HG03196 (cell line): Measurements from ENCODE around the gene OR6C75.
"Not testable (repeated sequence)": the region's sequence is repeated elsewhere in the genome, so short reads cannot be mapped to it uniquely, and the experiment has no call there.

Experiments used
- ATAC-seq: cut with Tn5 transposase; IDR thresholded peaks from one replicate; pipeline ENCODE4 v1.9.1; 2021; ENCODE audit not compliant: unreplicated experiment

OR6C75 gene

DNA sequence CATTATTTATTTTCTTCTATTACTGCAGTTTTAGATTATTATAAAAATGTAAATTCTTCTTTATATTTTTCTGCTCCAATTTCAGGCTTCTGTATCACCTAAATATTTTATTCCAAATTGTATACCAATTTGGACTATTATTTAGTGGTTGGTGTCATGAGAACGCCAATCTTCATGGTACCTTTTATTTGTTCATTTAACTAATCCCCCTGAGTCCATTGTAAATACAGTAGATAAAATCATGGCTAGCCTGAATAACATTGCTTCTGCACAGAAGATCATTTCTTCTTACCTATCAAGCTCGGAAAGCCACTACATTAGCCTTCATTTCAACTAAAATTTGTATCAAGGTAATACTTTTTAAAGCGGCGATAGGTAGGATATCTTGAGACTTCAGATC is at the start of gene OR6C75:
OR6C75 (plus strand) TSS at position 301 of the 400 bp plus-strand sequence. CDS start 2,136 bp downstream, outside the sequence.
- no peak for ATAC-seq

DNA sequence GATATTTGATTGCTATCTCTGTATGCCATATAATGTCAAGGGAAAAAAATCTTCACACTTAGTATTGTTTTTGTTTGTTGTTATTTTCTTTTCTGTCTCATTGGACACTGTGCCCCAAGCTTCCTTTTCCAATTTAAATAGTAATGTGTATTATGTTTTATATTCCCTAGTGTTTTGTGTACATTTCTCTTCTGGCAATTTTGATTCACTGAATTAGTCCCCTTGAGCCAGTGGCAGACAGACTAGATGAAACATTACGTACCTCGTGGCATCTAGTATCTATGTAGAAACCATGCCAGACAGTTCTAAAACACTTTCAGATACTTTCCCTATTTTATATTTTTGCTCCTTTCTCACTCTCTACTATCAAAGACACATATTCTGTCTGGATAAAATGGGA is 48.7 kb upstream of the OR6C75 start, which contains the start of gene OR6C1:
OR6C1 (plus strand) TSS at position 301 of the 400 bp plus-strand sequence. CDS start 6,257 bp downstream, outside the sequence.
- ATAC-seq, result no peak

DNA sequence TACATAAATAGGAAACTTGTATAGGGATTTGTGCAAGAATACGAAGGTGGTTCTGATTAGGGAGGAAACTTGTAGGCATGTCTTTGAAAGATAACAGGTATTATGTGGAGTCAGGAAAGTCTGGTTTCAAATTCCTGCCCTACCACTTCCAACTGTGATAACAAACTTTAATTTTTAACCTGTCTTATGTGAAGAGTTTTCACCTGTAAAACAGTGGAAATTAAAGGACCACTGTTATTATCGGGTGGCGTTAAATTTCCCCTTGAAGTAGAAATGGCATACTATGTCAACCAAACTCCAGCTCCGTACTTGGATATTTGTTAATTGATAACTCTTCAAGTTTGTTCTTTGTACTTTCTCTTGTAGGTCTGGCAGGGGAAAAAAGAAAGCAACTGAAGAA is 42.6 kb upstream of the OR6C75 start:
- no peak for ATAC-seq

DNA sequence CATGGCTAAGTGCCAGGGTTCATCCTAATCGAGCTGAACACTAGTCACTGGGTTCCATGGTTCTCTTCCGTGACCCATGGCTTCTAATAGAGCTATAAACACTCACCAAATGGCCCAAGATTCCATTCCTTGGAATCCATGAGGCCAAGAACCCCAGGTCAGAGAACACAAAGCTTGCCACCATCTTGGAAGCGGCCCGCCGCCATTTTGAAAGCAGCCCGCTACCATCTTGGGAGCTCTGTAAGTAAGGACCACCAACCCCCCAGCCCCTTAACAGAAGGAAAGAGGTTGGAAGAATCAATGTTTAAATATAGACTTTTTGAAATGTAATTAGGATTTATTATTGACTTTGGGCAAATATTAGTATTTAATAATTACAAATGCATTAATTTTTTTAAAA is 37.0 kb upstream of the OR6C75 start:
- not testable (repeated sequence) for ATAC-seq

DNA sequence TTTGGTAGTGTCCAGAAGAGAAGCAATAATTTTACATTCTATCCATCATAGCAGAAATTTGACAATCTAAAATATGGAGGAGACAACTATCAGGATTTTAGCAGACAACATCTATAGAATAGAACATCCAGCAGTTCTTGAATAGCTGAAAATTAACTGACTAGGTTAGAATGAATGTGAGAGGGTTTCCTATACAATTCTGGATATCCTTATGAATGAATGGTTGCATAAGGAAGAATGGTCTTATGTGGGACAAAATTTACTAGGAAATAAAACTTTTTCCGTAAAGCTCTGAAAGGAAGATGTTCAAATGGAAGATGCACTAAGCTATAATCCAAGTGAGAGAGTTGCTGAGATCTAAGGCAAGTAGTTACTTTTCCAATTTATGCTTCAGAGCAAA is 32.3 kb upstream of the OR6C75 start, which contains the start of gene OR6C3:
OR6C3 (plus strand) TSS at position 301 of the 400 bp plus-strand sequence. CDS start 955 bp downstream, outside the sequence.
- ATAC-seq, result no peak

DNA sequence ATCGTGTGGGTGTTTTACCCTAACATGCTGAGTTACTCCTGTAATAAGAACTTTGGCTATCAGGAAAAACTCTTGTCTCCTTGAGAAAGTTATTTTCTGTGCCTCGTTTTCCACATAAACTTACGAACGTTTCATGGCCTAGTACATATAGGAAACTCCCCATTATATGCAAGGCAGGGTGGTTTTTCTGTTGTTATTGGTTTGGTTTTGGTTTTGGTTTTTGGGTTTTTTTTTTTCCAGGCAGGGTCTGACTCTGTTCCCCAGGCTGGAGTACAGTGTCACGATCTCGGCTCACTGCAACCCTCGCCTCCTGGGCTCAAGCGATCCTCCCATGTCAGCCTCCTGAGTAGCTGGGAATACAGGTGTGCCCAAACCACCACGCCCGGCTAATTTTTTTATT is 26.8 kb upstream of the OR6C75 start:
- ATAC-seq, result no peak

DNA sequence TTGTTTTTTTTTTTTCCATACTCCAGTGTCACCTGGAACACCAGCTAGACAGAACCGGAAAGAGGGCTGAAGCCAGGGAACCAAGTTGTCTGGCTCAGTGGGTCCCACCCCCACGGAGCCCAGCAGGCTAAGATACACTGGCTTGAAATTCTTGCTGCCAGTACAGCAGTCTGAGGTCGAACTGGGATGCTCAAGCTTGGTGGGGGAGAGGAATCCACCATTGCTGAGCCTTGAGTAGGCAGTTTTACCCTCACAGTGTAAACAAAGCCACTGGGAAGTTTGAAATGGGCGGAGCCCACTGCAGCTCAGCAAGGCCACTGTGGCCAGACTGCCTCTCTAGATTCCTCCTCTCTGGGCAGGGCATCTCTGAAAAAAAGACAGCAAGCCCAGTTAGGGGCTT is 7.4 kb upstream of the OR6C75 start:
- ATAC-seq, result not testable (repeated sequence)

DNA sequence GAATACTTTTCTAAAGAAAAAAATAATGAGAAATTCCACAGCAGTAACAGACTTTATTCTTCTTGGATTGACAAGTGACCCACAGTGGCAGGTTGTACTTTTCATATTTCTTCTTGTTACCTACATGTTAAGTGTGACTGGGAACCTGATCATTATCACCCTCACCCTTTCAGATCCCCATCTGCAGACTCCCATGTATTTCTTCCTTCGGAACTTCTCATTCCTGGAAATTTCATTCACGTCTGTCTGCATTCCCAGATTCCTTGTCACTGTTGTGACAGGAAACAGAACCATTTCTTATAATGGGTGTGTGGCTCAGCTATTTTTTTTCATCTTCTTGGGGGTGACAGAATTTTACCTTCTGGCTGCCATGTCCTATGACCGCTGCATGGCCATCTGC is 2.3 kb downstream of the OR6C75 start:
- no peak for ATAC-seq

DNA sequence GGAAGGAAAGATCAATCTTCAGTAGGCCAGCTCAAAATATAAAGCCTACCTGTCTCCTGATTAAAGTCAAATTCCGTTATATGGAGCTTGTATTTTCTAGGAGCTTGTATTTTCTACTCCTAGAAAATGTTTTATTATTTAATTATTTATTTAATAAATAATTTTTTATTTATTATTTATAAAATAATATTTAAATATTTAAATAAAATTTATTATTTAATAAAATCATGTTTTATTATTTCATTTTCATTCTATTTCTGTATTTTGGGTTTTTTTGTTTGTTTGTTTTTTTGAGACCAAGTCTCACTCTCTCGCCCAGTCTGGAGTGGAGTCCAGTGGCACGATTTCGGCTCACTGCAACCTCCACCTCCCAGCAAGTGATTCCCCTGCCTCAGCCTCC is 9.7 kb downstream of the OR6C75 start:
- ATAC-seq, result no peak

DNA sequence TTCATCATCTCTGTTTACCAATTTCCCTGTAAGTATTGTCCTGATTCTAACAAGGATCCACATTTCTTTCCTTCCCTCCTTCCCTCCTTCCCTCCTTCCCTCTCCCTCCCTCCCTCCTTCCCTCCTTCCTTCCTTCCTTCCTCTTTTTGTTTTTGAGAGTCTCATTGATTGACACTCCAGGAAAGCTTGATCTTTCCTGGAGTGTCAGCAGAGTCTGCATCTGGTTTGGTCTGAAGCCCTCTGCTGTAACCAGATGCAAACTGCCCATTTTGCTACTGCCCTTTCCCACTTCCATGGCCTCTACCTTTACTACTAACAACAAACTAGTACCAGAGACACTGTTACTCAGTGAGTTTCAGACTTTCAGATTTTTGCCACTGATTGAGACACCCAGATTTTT is 23.1 kb downstream of the OR6C75 start:
- ATAC-seq, result no peak

DNA sequence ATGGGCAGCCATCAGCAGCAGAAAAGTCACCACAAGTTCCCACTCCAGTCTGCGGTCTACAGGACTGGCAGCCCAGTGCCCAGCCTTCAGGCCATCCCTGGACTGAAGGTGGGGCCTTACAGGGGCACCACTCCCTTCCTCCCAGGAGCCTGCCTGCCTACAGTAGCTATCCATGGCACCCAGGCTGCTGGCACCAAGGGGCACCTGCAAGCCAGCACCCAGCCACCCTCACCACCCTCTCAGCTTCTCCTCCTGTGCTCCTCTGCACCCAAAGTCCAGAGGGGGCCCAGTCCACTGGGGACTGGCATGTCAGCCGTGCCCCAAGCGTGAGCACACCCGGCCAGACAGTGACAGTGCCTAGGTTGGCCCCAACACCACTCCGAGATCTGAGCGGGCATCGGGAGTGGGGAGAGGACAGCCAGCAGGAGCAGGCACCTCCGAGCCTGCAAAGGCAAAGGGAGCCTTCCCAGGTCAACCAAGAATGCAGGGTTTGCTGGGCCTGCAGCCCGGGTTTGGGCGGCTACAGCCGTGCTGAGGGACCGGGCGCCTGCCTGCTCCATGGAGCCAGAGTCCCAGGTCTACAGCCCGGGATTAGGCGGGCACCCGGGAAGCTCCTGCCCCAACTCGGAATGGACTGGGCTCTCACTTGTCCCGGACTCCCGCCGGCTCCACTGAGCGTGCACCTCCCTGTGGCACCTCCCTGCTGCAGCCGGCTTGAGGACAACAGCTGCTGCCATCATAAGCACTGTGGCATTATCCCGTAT is 29.4 kb downstream of the OR6C75 start:
- no peak for ATAC-seq

DNA sequence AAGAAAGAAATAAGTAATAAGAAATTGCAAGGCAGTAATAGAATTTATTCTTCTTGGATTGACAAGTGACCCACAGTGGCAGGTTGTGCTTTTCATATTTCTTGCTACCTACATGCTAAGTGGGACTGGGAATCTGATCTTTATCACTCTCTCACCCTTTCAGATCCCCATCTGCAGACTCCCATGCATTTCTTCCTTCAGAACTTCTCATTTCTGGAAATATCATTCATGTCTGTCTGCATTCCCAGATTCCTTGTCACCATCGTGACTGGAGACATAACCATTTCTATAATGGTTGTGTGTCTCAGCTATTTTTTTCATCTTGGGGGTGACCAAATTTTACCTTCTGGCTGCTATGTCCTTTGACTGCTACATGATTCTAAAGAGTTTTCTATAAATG is 33.6 kb downstream of the OR6C75 start:
- no peak for ATAC-seq

DNA sequence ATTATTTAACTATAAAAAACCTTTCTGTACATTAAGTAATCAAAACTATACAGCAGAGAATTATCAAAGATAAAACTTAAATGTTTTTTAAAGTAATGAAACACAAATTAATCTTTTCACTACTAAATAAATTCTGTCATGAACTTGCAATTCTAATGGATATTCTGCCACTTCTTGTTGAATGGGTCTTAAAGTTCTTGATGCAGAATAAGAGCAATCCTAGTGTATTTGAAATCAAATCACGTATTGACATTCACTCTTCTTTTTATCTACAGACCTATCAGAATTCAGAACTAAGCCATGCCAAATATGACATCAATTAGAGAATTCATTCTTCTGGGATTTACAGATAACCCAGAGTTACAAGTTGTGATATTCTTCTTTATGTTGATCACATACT is 37.5 kb downstream of the OR6C75 start, which contains the start of gene OR6C65:
OR6C65 (plus strand) TSS at position 301 of the 400 bp plus-strand sequence; CDS start at position 301, 0 bp downstream.
- ATAC-seq, result no peak

DNA sequence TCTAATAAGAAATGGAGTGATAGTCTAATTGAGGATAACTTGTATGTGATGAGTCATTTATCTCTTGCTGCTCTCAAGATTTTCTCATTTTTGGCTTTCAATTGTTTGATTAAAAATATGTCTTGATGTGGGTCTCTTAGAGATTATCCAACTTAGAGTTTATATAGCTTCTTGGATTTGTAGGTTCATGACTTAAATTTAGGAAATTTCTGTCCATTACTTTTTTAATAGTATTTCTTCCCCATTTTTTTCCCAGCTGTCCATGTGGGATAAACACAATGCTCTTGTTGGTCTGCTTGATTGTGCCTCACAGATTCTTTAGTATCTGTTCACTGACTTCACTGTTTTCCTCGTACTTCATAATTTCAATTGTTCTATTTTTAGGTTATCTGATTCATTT is 45.1 kb downstream of the OR6C75 start:
- ATAC-seq, result no peak

DNA sequence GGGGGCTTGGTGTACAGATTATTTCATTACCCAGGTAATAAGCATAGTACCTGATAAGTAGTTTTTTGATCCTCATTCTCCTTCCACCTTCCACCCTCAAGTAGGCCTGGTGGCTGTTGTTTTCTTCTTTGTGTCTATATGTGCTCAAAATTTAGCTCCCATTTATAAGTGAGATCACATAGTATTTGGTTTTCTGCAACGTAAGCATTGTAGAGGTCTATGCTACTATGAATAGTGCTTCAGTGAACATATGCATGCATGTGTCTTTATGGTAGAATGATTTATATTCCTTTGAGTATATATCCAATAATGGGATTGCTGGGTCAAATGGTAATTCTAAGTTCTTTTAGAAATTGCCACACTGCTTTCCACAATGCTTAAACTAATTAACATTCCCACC is 46.4 kb downstream of the OR6C75 start:
- not testable (repeated sequence) for ATAC-seq

DNA sequence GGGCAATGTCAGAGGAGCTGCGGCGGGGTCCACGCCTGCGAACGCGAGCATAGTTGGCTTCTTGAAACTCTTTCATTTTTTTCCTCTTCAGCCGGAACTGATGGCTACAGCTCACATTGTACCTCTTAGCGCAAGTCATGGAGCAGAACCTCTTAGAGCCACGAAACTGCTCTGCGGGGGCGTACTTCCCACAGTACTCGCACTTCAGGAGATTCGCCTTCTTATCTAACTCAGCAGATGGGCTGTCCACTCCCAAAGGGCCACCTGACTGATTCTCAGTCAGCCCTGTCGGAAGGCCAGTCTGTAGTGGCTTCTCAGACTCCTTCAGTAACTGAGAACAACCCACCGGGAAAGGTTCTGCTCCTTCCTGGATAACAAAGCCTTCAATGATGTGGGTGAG is 49.4 kb downstream of the OR6C75 start:
- ATAC-seq, result not testable (repeated sequence)

DNA sequence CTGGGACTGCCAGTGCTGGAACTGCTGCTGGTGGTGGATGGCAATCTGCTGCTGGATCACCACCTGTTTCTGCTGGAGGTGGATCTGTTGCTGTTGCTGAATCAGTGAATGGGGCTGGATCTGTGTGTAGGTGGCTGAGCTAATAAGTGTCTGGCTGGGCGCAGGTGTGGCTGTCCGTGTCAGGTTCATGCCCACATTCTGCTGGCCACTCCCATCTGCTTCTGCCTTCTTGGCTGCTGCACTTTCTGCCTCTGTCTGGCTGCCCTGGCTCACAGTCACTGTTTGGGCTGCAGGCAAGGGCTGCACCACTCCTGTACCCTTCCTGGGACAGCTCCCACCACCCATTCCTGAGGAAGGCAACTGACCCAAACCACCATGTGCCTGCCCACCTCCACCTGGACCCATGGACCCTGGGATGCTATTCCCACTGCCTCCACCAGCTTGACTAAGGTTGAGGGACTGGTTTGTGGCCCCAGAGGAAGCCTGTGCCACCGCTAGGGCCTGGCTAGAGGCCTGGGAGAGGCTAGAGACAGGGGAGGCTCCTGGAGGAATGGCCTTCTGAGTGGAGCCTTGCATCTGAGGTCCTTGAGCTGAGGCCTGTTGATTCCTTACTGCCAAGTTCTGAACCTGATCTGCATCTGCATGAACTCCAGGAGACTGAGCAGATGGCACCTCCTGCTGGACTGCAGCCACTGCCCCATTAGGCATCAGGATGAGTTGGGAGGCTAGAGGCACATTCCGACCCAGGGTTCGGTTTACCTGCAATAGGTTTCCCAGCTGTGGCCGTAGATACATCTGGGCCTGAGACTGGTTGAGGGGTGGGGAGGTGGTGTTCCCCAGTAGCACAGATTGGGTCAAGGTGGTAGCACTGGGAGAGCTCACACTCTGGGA is 51.0 kb downstream of the OR6C75 start:
- not testable (repeated sequence) for ATAC-seq

DNA sequence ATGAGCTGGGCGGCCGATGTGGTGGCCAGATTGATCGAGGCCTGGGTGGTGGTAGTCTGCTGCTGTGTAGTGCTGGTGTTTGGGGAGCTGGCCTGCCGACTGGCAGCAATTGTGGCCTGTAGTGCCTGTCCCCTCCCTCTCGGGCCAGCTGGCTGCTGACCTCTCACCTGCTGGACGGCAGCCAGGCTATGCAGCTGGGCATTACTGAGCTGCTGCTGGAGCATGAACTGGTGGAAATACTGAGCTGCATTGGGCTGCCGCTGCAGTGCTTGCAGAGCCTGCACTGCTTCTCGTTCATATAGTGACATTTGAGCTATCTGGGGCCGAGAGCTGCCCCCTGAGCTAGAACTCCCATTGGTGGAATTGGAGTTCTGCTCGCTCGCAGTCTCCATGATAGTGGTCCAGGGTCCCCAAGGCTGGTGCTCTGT is 51.6 kb downstream of the OR6C75 start:
- ATAC-seq, result not testable (repeated sequence)

DNA sequence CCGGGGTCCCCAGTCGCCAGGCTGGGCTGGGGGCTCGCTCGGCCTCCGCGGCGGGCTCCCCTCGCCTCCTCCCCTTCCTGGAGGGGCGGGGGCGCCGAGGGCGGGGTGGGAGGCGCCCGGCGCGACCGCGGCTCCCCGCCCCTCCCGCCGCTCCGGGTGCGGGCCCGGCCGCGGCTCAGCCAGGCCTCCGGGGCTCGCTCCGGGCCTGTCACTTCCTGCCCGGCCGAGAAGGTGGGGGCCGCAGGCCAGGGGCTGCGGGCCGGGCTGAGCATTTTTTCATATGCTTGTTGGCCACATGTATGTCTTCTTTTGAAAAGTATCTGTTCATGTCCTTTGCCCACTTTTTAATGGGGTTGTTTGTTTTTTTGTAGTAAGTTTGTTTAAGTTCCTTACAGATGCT is 52.1 kb downstream of the OR6C75 start:
- not testable (repeated sequence) for ATAC-seq

DNA sequence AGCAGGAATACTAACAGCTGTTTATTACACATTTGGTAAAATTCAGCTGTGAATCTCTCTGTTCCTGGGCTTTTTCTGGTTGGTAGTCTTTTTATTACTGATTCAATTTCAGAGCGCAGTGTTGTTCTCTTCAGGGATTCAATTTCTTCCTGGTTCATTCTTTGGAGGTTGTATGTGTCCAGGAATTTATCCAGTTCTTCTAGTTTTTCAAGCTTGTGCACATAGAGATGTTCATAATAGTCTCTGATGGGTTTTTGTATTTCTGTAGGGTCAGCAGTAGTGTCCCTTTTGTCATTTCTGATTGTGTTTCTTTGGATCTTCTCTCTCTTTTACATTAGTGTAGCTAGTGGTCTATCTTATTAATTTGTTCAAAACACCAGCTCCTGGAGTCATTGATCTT is 54.2 kb downstream of the OR6C75 start:
- no peak for ATAC-seq
